GM13977 (cell line): ENCODE measurements around the gene LPCAT4.
A peak's percentile ranks its signal among the peaks of the same experiment; 100 is the strongest.

Experiments
- DNase-seq: peaks from one replicate; pipeline ENCODE4 v3.0.0; 2012; ENCODE audit warnings: low spot score
- CTCF ChIP-seq: IDR thresholded peaks from 2 replicates; pipeline ENCODE4 v1.5.1; 2012; ENCODE audit warnings: mild to moderate bottlenecking, control low read depth; ENCODE audit not compliant: insufficient read depth; ENCODE audit errors: extremely low read depth, missing control alignments
- in situ Hi-C: fragments of 300-500 bp; cut with MboI; formaldehyde crosslinking; loops from one replicate; pipeline ENCODE4 v1.12.0; 2022; ENCODE audit warnings: low sequenced_read_pairs, low pct_unique_long_range_greater_than_20kb, mixed read lengths, inconsistent platforms; ENCODE audit not compliant: unreplicated experiment

Gene LPCAT4

GRCh38 chr15:34324933-34325332 is 42.1 kb downstream of the LPCAT4 start:
- DNase-seq = no peak
- TF ChIP-seq CTCF = no peak
- in situ Hi-C loops = loop anchor here (25.0 kb wide), 1 partner anchor 238 kb away; no protein-coding TSS in a partner anchor

DNA sequence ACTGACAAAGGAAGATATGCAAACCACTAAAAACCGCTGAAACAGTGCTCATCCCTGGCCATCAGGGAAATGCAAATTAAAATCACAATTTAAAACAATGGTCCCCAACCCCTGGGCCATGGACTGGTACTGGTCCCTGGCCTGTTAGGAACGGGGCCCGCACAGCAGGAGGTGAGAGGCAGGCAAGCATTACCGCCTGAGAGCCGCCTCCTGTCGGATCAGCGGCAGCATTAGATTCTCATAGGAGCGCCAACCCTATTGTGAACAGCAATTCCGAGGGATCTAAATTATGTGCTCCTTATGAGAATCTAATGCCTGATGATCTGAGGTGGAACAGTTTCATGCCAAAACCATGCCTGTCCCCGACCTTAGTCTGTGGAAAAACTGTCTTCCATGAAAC is 43.8 kb downstream of the LPCAT4 start:
- no peak for DNase-seq
- no peak for TF ChIP-seq CTCF
- in situ Hi-C loops = no loop called here

GRCh38 chr15:34318277-34319079 is 48.5 kb downstream of the LPCAT4 start:
- TF ChIP-seq CTCF = no peak
- in situ Hi-C loops = no loop called here
- peak; percentile 34 for DNase-seq

DNA sequence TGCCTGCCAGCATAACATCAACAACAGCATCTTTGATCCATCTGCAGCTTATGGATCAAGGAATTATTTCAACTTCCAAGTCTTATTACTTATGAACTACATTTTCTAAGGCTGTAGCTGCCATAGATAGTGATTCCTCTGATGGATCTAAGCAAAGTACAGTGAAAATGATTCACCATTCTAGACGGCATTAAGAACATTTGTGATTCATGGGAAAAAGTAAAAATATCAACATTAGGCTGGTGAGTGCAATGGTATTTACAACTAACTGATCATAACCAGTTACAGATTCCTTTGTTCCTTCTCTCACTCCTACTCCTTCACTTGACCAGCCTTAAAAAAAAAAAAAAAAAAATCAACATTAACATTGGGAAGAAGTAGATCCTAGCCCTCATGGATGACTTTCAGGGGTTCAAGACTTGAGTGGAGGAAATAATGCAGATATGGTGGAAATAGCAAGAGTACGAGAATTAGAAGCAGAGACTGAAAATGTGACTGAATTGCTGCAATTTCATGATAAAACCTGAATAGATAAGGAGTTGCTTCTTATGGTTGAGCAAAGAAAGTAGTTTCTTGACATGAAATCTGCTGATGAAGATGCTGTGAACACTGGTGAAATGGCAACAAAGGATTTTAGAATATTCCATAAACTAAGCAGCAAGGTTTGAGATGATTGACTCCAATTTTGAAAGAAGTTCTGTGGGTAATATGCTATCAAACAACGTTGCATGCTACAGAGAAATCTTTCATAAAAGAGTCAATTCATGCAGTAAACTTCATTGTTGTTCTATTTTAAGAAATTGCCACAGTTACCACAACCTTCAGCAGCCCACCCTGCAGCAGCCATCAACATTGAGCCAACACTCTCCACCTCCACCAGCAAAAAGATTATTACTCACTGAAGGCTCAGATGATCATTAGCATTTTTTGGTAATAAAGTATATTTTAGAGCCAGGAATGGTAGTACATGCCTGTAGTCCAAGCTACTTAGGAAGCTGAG is 52.2 kb downstream of the LPCAT4 start:
- in situ Hi-C loops = no loop called here
- no peak for TF ChIP-seq CTCF
- DNase-seq = no peak

GRCh38 chr15:34311563-34311962 is 55.4 kb downstream of the LPCAT4 start:
- no peak for DNase-seq
- TF ChIP-seq CTCF = no peak
- in situ Hi-C loops = no loop called here
